Measurements from ENCODE around the gene CASKIN2.

Gene CASKIN2

GRCh38 chr17:75504347-75505151 lies 10.8 kb downstream of the CASKIN2 start:
- no peak for DNase-seq

GRCh38 chr17:75503976-75504346 lies 11.4 kb downstream of the CASKIN2 start:
- no peak for DNase-seq

- DNase-seq: no peak
Measured at GRCh38 chr17:75503337-75503950, 11.9 kb downstream of the CASKIN2 start.

- DNase-seq: no peak
Measured at GRCh38 chr17:75502721-75503329, 12.5 kb downstream of the CASKIN2 start.

GRCh38 chr17:75502072-75502720 lies 13.1 kb downstream of the CASKIN2 start:
- DNase-seq: no peak

- no peak for DNase-seq
Measured at GRCh38 chr17:75501378-75502071, 13.8 kb downstream of the CASKIN2 start.

GRCh38 chr17:75500419-75501216 lies 14.7 kb downstream of the CASKIN2 start:
- DNase-seq: no peak

GRCh38 chr17:75499313-75500022 lies 15.9 kb downstream of the CASKIN2 start:
- DNase-seq: no peak

GRCh38 chr17:75498726-75499213 lies 16.6 kb downstream of the CASKIN2 start:
- DNase-seq: no peak

GRCh38 chr17:75498039-75498725 lies 17.2 kb downstream of the CASKIN2 start:
- no peak for DNase-seq

- no peak for DNase-seq
Measured at GRCh38 chr17:75496005-75496404, 19.3 kb downstream of the CASKIN2 start.

- no peak for DNase-seq
Measured at GRCh38 chr17:75494326-75494877, 20.9 kb downstream of the CASKIN2 start.

- no peak for DNase-seq
Measured at GRCh38 chr17:75493476-75494129, 21.7 kb downstream of the CASKIN2 start.

- DNase-seq: no peak
Measured at GRCh38 chr17:75492555-75493168, 22.7 kb downstream of the CASKIN2 start.

GRCh38 chr17:75491680-75492079 lies 23.7 kb downstream of the CASKIN2 start:
- DNase-seq: no peak

GRCh38 chr17:75490953-75491649 lies 24.2 kb downstream of the CASKIN2 start:
- DNase-seq: no peak

- no peak for DNase-seq
Measured at GRCh38 chr17:75490173-75490743, 25.1 kb downstream of the CASKIN2 start.

- DNase-seq: no peak
Measured at GRCh38 chr17:75489511-75489955, 25.8 kb downstream of the CASKIN2 start.

Measured in retina (tissue), 1 donor.